ENCODE data around the gene RBL2. TPM values are rescaled to one million over a fixed set of nuclear protein-coding genes. Genes with fewer than 3 reads are reported as not detected.
"Not testable (repeated sequence)": the region's sequence is repeated elsewhere in the genome, so short reads cannot be mapped to it uniquely, and the experiment has no call there.

The RBL2 gene
- total and polyA plus RNA-seq, 9 donors, result 48.0 to 88.7 (median 71.7) TPM

DNA sequence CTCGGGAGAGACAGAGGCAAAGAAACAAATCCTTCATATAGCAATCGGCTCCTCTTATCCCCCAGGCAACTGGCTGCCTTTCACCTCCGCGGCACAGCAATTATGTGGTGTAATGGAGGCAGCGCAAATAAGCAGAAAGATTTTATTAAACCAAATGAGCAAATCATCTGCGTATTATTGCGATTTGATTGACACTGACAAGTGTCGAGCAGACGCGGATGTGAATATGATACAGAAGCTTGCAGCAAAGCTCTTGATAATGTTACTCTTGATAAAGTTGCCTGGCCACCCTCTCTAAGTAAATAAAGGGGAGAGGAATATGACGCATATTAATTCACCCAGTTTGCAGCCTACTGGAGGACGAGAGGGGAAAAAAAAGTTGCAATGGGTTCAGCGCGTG, 95.2 kb downstream of the RBL2 start:
- TF ChIP-seq CTCF (IDR thresholded peaks at IDR 0.05) (no peak), EP300 (IDR thresholded peaks at IDR 0.05) (no peak), POLR2A (IDR thresholded peaks at IDR 0.05) (no peak)
- no peak overlapping the region for H3K4me3 ChIP-seq
- intact Hi-C loops (cut with DNase I), result no loop called here
- no peaks in the 10 kb centered on the region for H3K9me3 ChIP-seq
- H3K4me1 ChIP-seq (ENCODE audit: insufficient read depth), result no peaks in the 10 kb centered on the region
- no peaks in the 10 kb centered on the region for H3K36me3 ChIP-seq
- 88 to 91% (median 89%) methylated on average over 14 of the region's 14 CpGs for WGBS, 3 donors
- H3K27ac ChIP-seq, result no peak overlapping the region
- DNase-seq, result no peak
- H3K27me3 ChIP-seq, result no peaks in the 10 kb centered on the region

DNA sequence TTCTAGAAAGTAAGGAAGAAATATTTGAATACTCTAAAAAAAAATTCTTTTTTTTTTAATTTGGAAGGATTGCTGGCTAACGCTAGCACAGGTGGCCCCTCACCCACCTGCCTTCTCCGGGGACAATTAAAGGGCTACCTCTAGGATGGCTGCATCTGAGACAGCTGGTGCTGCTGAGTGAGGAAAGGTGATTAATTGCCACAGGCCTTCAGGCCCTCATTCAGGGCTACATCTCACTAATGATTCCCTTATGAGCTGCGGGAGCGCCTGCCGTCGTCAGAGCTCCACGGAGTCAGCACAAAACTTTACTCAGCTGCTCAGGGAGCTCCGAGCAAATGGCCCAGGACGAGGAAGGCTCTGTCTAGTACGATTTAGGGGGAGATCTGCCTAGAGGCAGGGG, 95.8 kb downstream of the RBL2 start:
- Histone ChIP-seq H3K27me3 (no peaks in the 10 kb centered on the region), H3K9me3 (no peaks in the 10 kb centered on the region), H3K27ac (no peak overlapping the region), H3K4me3 (no peak overlapping the region), H3K4me1 (ENCODE audit: insufficient read depth) (no peaks in the 10 kb centered on the region), H3K36me3 (no peaks in the 10 kb centered on the region)
- no peak for DNase-seq
- TF ChIP-seq CTCF (IDR thresholded peaks at IDR 0.05), result no peak
- TF ChIP-seq POLR2A (IDR thresholded peaks at IDR 0.05), result no peak
- TF ChIP-seq EP300 (IDR thresholded peaks at IDR 0.05), result no peak
- intact Hi-C loops (cut with DNase I), result no loop called here
- WGBS, 3 donors, result 26 to 32% (median 30%) methylated on average over 10 of the region's 10 CpGs

- WGBS, 3 donors, result 51 to 71% (median 58%) methylated on average over 1 of the region's 1 CpG
- no peak for DNase-seq
- Histone ChIP-seq H3K4me3 (no peak overlapping the region), H3K27me3 (no peaks in the 10 kb centered on the region), H3K9me3 (no peaks in the 10 kb centered on the region), H3K27ac (no peak overlapping the region), H3K4me1 (ENCODE audit: insufficient read depth) (no peaks in the 10 kb centered on the region), H3K36me3 (no peaks in the 10 kb centered on the region)
- intact Hi-C loops (cut with DNase I), result no loop called here
- TF ChIP-seq EP300 (IDR thresholded peaks at IDR 0.05) (no peak), CTCF (IDR thresholded peaks at IDR 0.05) (no peak)
Measured at GRCh38 chr16:53530741-53531140, 96.5 kb downstream of the RBL2 start.

DNA sequence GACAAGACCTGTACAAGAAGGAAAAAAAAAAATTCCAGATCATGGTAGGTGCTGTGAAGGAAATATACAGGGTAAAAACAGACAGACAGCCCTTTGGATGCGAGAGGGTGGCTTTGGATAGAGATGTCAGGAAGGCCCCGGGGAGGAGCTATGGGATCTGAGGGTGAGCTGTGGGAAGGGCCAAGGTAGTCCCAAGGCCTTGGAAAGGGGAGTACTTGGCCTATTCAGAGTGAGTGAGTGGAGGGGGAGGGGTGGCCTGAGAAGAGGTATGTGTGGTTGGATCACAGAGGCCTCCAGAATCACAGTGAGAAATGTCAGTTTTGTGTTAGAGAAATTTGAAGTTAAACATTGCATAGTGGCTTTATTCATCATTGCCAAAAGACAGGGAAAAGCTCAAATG, 99.9 kb downstream of the RBL2 start:
- no peaks in the 10 kb centered on the region for H3K9me3 ChIP-seq
- no peak for DNase-seq
- WGBS, 3 donors, result 66 to 71% (median 70%) methylated on average over 2 of the region's 2 CpGs
- no peaks in the 10 kb centered on the region for H3K36me3 ChIP-seq
- H3K4me1 ChIP-seq (ENCODE audit: insufficient read depth), result no peaks in the 10 kb centered on the region
- TF ChIP-seq POLR2A (IDR thresholded peaks at IDR 0.05) (no peak), EP300 (IDR thresholded peaks at IDR 0.05) (no peak), CTCF (IDR thresholded peaks at IDR 0.05) (no peak)
- no peaks in the 10 kb centered on the region for H3K27me3 ChIP-seq
- intact Hi-C loops (cut with DNase I), result no loop called here
- H3K27ac ChIP-seq, result no peak overlapping the region
- H3K4me3 ChIP-seq, result no peak overlapping the region

DNA sequence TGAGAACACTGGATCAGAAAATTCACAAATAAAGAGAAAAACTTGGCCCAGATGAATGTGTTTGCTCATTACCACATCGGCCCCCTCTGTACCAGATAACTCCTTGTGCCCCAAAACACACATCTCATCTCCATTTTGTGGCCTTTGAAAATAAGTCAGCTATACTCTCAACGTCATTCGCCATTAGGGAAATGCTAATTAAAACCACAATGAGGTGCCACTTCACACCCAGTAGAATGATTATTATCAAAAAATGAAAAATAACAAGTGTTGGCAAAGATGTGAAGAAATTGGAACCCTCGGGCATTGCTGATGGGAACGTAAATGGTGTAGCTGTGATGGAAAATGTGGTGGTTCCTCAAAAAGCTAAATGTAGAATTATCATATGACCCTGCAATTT, 103.4 kb downstream of the RBL2 start:
- intact Hi-C loops (cut with DNase I), result no loop called here
- H3K9me3 ChIP-seq, result no peaks in the 10 kb centered on the region
- no peaks in the 10 kb centered on the region for H3K4me1 ChIP-seq (ENCODE audit: insufficient read depth)
- H3K27me3 ChIP-seq, result no peaks in the 10 kb centered on the region
- no peak for DNase-seq
- H3K36me3 ChIP-seq, result no peaks in the 10 kb centered on the region
- 55 to 72% (median 62%) methylated on average over 5 of the region's 5 CpGs for WGBS, 3 donors
- H3K27ac ChIP-seq, result no peak overlapping the region
- no peak for TF ChIP-seq EP300 (IDR thresholded peaks at IDR 0.05)
- no peak for TF ChIP-seq CTCF (IDR thresholded peaks at IDR 0.05)
- no peak for TF ChIP-seq POLR2A (IDR thresholded peaks at IDR 0.05)
- no peak overlapping the region for H3K4me3 ChIP-seq

DNA sequence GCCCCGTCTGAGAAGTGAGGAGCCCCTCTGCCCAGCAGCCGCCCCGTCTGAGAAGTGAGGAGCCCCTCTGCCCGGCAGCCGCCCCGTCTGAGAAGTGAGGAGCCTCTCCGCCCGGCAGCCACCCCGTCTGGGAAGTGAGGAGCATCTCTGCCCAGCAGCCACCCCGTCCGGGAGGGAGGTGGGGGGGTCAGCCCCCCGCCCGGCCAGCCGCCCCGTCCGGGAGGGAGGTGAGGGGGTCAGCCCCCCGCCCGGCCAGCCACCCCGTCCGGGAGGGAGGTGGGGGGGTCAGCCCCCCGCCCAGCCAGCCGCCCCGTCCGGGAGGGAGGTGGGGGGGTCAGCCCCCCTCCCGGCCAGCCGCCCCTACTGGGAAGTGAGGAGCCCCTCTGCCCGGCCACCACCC, 105.1 kb downstream of the RBL2 start:
- H3K27ac ChIP-seq; H3K4me1 ChIP-seq (ENCODE audit: insufficient read depth); H3K9me3 ChIP-seq; H3K27me3 ChIP-seq; H3K36me3 ChIP-seq; DNase-seq; H3K4me3 ChIP-seq; intact Hi-C loops (cut with DNase I): not testable (repeated sequence)
- WGBS, 3 donors, result 83 to 98% (median 90%) methylated on average over 6 to 24 of the region's 27 CpGs

All from ovary (tissue), 9 donors.